NT2/D1 (cell line): Measurements from ENCODE around the gene ELMOD1.

Experiments
- SUZ12 ChIP-seq: IDR thresholded peaks from 2 replicates; pipeline ENCODE4 v1.6.1; 2011; ENCODE audit not compliant: insufficient read length, insufficient read depth; ENCODE audit errors: extremely low read depth
- ZNF274 ChIP-seq: IDR thresholded peaks from 2 replicates; pipeline ENCODE4 v1.6.1; 2011; ENCODE audit warnings: mild to moderate bottlenecking, low read depth, low read length

- TF ChIP-seq SUZ12 = no peak
- no peak for TF ChIP-seq ZNF274
Measured at GRCh38 chr11:107592813-107593212, 1.9 kb downstream of the ELMOD1 start.
